GM19452 (cell line): ENCODE measurements around the gene STARD13.

ENCODE experiments used
- ATAC-seq: cut with Tn5 transposase; IDR thresholded peaks from one replicate; pipeline ENCODE4 v1.9.1; 2021; ENCODE audit not compliant: unreplicated experiment

Gene STARD13

GRCh38 chr13:33101835-33102234 is 183.7 kb downstream of the STARD13 start:
- ATAC-seq: no peak

GRCh38 chr13:33100886-33101285 is 184.7 kb downstream of the STARD13 start:
- no peak for ATAC-seq

- no peak for ATAC-seq
These were observed 185.7 kb downstream of the STARD13 start for GRCh38 chr13:33099860-33100259.

- ATAC-seq: no peak
These were observed 188.5 kb downstream of the STARD13 start for GRCh38 chr13:33096886-33097605.

DNA sequence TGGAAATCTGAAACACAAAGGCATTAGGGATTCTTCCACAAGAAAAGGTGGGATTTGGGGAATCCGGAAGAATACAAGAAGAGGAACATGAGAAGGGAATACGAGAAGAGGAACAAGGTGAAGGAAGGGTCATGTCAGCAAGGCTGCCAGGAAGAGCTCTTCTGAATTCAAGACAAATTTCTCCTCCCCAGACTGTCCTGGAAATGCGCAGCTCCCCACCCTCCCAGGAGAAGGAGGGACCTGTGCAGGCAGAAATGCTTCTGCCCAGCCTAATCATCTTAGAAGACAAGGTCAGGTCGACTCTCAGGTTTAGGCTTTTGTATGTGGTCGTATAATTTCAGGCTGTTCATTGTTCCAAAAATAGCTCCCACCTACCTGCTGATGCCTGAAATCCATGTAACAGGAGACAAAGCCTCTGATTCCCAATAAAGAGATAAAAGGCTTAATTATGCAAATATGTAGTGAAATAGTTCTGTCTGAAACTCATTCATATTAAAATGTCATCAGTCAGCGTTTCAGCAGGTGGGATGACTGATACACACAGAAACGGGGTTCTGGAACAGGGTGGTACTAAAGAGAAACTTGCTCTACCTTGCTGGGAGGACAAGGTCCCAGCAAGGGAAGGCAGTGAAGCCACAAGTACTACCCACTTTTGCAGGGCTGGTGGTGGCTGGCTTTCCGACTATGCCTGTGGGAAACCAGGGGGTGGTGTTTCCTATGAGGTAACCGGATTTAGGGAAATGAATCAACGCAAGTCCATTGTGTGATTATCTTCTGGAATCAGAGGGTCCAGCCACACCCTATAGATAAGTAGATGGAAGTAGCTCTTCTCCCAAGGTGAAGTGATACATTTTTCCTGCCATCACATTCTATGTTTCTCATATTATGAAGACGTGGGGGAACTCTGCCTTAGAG is 193.2 kb downstream of the STARD13 start:
- ATAC-seq: no peak

DNA sequence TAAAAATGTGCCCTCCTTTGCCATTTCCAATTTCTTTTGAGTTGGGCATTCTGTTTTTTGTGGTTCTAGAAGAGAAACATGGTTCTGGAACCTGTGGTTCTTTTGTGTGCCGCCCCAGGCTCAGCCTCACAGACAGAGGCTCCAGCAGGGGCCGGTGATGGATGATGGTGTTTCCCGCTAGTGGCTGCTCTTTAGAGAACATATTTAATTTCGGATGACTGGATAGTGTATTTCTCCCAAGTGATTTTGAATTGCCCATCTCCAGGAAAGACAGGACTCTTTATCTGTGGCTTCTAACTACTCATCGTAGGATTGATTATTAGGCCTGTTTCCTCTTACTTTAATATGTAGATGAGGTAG is 194.2 kb downstream of the STARD13 start:
- ATAC-seq: no peak

DNA sequence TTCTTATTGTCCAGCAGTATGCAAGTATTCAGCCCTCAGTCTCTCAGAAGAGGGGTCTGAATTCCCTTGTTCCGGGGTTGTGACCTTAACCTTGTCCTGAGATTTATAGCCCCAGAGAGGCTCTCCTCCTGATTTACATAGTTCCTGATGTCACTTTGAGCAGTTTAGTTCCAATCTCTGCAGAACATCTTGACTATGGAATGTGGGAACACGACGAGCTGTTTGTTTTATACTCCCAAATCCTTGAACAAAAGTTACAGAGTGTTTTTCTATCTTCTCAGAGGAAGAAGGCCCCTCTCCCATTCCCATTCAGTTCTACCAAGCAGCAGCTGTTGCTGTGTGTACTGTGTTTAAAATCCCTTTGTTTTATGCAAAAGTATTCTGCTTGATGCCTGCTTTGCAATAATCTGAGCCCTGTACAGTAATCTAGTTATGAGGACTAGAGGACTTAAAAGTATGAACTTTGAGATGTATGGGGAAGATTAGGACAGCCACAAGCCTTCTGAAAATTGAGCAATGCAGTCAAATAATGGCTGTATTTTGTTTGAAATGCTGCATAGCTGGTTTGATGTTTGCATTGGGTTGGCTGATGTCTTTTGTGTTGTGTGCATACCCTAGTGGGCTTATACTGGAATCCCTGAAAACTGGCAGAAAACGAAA is 194.7 kb downstream of the STARD13 start:
- ATAC-seq: no peak

GRCh38 chr13:33089311-33089710 is 196.2 kb downstream of the STARD13 start:
- ATAC-seq: no peak

DNA sequence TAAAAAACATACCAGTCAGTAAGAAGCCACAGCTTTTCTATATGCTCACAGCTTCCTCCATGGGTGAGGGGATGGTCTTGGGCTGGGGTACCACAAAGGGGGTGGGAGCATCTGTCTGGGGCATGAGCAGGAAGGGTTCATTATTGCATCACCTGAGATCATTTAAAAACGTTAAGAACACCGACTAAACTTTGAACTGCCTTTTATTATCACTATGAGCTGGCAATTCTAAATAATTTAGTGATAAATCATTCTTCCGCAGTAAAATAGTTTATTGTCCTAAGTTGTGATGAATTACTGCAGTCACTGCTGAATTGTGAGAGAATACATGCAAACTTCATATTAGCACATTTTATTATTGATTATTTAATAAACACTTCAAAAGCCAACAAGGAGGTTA is 197.8 kb downstream of the STARD13 start:
- no peak for ATAC-seq

- no peak for ATAC-seq
These were observed 198.5 kb downstream of the STARD13 start for GRCh38 chr13:33087091-33087490.

DNA sequence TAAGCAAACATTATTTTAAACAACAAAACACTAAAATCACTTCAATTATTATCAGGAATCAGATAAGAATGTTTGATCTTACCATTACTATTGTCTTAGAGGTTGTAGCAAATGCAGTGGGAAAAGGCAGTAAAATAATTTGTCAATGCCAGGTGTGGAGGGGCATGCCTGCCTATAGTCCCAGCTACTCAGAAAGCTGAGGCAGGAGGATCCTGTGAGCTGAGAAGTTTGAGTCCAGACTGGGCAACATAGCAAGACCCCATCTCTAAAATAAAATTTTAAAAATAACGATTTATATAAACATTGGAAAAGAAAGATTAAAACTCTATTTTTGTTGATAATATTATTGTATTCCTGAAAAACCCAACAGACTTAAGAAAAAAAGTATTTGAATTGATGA is 202.5 kb downstream of the STARD13 start:
- no peak for ATAC-seq

DNA sequence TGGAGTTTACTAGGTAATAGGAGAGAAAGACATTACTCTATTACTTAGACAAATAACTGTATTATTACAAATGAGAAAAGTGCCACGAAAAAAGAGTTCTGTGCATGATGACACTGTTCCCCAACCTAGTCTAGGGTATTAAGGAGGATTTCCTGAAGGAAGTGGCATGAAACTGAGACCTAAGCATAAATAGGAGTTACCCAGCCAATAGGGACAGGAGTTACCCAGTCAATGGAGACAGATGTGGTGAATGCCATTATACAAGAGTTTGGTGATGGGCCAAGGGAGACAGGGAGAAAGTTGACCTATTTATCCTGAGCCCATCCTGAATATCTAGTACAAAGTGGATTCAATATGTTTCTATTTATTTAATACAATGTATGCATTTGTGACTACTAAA is 203.9 kb downstream of the STARD13 start:
- no peak for ATAC-seq

- no peak for ATAC-seq
These were observed 204.5 kb downstream of the STARD13 start for GRCh38 chr13:33080972-33081590.

- no peak for ATAC-seq
These were observed 205.6 kb downstream of the STARD13 start for GRCh38 chr13:33079960-33080359.

DNA sequence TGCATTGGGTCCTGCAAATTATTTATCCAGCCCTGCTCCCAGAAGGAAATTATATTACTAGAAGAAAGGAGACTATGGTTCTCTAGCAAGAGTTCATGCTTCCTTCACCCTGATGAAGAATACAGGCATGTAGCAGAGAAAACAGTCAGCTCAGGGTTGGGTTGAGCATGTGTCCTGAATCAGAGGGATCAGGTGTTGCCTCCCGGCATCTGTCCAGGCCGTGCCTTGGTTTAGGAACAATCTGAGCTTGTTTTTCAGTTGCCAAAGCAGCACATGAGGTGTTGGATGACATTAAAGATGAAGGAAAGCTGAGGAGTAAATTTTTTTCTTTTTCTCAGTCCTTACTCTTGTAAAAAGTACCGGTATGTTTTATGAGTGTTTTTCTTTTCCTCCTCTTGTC is 207.3 kb downstream of the STARD13 start:
- ATAC-seq: no peak

DNA sequence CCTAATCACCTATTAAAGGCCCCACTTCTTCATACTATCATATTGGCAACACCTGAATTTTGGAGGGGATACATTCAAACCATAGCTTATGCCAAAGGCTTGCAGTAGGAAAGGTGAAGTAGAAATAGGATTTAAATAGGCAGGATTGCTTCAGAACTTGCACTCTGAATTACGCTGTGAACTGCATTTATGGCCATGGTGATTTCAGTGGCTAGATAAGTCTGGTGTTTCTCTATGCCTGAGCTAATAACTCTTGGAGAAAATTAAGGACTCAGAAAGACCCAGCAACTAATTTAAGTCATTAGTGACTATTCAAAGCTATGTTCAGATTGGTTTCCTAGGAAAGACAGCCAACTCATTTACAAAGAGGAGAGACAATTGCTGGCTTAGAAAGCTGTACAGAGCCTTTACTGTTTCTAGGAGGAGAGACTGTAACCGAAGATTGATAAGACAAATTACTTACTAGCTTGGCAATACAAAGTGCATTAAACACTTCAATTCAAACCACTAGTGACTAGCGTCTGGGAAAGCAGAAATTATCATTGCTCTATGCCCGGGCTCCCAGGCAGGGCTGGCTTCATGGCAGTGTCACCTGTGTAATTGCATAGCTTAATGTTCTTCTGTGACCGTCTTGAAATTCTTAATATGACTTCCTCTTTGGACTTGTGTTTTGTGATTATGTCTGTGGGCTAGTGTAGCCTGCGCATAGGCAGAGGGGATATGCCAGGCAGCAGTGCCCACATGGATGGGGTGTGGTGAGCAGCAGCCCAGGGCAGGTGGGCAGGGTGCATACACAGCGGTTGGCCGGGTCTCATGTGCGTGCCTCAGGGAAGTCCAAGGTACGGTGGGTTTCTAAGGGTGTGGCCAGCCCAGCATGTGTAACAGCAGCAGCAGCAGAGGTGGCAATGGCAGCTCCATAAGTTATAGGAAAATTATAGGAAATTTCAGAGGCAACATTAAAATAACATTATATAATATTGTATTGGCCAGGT is 209.3 kb downstream of the STARD13 start:
- no peak for ATAC-seq

GRCh38 chr13:33073338-33073737 is 212.2 kb downstream of the STARD13 start:
- ATAC-seq: no peak

GRCh38 chr13:33072759-33073158 is 212.8 kb downstream of the STARD13 start:
- no peak for ATAC-seq

DNA sequence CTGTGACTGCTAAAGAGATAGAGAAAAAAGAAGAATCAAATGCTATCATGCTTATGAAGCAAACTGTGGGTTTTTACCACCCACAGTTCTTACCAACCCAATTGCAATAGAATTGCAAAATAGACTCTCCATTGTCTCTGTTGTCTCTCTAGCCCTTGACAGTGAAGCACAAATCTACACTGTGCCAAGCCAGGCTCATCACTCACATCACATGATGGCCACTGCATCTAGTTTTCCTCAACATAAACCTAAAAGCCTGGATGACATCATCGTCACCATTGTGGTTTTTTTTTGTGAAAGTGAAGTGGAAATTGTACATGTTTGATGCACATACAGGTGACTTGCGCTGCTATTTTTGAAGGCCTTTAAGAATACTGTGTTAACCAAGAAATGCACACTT is 213.3 kb downstream of the STARD13 start:
- ATAC-seq: no peak

GRCh38 chr13:33070713-33071112 is 214.8 kb downstream of the STARD13 start:
- ATAC-seq: no peak
